Left kidney (tissue), 2 donors: ENCODE results near the gene SAP30BP. TPM values are rescaled to one million over a fixed set of nuclear protein-coding genes. Genes with fewer than 3 reads are reported as not detected.
"Not testable (repeated sequence)": the region's sequence is repeated elsewhere in the genome, so short reads cannot be mapped to it uniquely, and the experiment has no call there.

Experiments
- DNase-seq: peaks from one replicate; pipeline ENCODE4 v3.0.0-alpha.2; 2013
- polyA plus RNA-seq: library from polyadenylated mRNA; unstranded; fragments of 120-200 nt; gene quantifications from one replicate; pipeline ENCODE4 v1.2.1, GENCODE V29; 2013; ENCODE audit not compliant: insufficient read length

SAP30BP gene
- polyA plus RNA-seq, 1 donor = 102 TPM

DNA sequence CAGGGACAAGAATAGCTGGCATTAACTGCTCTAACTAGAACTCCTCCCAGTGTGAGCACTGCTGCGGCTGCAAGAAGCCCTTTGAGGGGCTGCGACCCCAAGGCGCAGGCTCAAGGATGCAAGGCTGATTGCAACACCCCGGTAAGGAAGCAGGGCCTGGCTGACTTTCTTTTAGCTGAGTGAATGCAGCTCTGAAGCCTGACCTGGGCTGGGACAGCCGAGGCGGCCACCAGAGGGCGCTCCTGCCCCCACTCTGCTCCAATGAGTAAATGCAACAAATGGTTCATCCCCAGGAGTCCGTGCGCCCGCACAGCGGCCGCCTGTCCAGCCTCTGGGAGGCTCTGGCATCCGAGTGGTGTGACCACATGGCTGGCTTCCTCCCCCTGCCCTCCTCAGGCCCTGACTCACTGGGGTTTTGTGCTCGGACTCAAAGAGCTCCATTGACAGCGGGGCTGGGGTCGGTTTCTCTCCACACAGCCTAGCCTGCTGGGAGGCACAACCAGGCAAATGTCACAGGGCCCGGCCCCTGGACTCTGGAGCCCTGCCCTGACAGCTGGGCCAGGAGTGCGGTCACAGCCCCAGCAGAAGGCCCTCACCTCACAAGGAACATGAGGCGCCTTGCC, 34.2 kb upstream of the SAP30BP start, which contains the start of gene SMIM5:
Gene SMIM5 (plus strand): TSS at position 572 of the 623 bp plus-strand sequence. CDS start 6,768 bp downstream, outside the sequence.
- DNase-seq = peak; percentile 72

DNA sequence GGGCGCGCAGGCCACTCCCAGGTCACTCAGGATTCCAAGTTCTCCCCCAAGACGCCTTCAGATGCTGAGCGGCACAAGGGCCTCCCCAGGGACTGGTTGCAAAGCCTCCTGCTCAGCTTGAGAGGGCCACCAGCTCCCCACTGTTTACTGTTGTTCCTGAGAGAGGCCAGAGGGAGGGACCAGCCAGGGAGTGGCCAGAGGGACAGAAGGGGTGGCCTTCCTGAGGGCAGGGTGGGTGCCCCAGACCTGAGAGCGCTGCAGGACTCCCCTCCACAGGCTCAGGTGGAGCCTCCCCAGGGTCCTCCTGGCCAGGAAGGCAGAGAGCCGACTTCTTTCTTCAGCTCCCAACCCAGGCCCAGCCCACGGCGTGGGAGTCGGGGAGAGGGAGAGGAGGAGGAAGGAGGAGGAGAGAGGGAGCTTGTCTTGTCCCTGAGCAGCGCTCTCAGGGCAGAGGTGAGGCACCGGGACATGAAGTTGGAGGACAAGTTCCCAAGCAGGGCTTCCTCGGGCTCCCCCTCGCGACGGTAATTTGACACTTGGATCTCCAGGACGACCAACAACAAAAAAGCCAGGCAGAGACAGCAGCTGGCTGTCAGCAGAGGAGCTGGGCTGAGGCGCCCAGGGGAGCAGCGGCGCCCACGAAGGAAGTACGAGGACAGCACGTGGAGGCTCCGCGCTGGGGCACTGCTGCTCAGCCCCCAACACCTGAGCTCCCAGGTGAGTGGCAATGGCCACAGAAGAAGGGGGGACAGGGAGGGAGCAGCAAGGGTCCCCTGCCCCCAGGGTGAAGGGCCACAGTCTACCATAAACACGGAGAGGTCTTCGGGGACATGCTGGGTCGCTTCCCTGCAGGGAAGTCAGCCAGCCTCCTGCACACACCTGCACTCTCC, 33.4 kb upstream of the SAP30BP start:
- DNase-seq = peak; percentile 98

DNA sequence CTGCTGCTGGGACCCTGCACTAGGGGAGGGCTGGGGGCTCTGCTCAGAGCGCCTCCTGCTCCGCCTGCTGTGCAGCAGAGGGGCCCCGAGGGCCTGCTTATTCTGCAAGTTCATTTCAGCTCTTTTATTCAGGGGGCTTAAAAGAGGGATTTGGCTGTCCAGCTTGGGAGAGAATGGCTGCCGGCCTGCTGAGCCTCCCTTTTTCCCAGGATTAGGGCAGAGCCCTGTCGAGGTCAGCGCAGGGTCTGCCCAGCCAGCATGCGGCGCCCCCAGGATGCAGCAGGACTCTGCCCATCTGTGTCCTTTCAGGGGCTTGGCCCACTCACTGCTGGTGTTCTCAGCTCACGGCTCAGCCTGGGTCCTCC, 32.8 kb upstream of the SAP30BP start:
- DNase-seq = no peak

DNA sequence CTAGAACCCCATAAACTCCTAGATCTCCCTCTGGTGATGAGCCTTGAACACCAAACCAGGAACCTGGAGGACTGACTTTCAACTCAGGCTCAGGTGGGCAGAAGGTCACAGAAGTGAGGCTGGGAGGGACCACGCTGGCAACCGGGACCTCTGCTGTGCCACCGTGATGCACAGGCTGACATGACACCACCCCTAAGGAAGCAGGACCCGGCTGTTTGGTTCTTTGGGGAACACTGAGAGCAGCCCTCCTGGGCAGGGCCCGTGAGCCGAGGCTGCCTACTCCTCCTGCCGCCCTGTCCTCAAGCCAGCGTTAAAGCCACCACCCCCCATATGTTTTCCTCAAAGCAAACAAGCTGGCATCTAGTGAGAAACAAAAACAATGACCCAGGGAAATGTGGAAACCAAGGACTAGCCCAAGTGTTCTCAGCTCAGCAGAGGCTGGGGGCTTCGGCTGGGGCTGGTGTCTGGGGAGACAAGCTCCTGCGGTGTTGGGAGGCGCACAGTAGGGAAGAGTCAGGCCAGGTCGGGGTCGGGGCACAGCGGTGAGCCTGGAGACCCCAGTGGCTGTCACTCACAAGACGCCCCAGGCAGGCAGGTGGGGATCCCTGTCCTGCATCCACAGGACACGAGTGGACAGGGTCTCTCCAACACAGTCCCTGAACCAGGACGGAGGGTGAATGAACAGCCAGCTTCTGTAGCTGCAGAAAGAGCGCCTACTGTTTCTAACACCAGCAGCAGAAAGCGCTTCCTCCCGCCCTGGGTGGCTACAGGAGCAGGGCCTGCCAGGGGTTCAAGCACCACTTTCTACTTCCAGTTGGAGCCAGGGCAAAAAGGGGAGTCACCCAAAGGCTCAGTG, 32.2 kb upstream of the SAP30BP start:
- DNase-seq = no peak

DNA sequence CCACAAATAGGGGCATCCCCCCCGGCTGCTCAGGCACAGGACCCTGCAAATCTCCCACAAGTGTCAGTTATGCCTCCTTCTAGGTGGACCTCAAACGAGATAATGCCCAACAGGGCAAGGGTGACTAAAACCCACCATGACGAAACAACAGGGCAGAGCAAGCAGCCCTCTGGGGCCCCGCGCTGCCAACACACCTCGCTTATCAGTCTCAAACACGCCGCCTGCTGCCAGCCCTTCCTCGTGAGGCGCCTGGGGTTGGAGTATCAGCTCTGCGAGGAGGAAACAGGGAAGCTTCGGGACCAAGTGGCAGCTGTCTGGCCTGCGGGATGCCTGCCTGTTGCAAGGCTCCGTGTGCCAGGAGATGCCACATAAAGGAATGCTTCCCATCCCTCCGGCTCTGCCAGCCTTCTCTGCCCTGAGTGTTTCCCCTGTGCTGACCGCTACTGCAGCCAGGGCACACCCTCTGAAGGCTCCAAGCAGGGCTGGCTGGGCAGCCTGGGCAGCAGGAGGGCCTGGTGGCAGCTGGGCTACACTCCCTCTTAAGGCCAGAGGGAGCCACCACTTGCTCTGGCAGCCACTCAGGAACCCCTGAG, 31.4 kb upstream of the SAP30BP start:
- DNase-seq = no peak

DNA sequence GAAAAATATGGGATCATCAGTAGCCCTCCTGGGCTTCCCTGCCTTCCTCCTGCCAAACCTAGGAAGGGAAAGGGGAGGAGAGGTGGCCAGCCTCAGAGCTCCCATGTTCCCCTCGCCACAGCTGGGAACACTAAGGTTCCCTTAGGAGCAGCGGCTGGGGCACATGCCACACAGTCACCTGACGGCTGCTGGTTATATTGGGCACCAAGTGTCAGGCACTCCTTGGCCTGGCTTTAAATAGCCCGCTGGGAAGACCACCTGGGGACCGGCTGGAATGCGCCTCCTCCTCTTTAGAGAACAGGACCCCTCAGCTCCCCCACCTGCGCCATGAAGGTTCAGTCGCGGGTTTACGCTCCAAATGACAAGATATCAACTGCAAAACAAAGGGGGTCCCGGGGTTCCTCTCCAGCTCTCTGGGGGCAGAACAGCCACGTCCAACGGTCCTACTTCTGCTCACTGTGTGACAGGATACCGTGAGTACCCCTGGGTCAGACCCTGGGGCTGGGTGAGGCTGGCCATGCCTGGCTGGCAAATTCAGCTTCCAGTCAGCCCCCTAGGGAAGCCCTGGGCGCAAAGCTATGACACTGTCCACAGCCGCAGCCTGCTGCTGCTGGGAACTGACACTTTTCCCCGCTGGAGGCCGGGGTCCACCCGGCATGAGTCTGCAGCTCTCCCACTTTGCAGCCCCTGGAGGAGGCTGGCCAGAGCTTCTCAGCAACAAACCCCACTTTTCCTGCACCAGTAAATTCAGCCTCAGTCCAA, 30.6 kb upstream of the SAP30BP start:
- no peak for DNase-seq

DNA sequence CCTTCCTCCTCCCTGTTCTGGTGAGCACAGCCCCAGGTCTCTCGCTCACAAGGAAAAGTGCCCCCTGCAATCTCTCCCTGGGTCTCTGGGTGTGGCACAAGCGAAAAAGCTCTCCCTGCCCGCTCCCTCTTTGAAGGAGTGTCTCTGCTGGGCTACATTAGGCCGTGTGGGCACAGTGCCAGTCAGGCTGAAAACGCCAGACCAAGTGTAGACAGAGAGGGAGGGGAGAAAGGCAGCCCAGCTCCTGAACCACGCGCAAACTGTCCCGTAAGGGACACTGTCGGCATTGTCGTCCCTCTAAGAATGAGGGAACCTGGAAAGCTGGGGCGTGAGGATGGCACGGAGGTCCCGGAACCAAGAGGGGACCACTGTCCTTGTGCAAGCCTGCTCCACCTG, 30.0 kb upstream of the SAP30BP start:
- no peak for DNase-seq

DNA sequence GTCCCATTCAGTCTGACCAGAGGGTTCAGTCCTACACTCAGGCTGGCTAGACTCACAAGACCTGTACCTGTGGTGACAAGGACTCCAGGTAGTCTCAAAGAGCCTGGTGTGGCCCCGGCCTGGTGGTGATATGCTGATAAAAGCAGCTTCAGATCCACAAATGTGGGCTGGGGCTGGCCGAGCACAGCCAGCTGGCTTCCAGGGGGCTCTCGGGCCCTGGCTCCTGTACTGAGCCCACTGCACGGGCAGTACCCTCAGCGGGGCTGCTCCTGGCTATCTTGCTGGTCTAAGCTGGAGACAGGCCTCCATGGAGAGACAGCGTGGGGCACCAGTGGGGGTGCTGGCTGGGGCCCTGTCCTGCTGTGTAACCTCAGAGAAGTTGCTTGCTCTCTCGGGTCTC, 29.6 kb upstream of the SAP30BP start:
- DNase-seq = no peak

DNA sequence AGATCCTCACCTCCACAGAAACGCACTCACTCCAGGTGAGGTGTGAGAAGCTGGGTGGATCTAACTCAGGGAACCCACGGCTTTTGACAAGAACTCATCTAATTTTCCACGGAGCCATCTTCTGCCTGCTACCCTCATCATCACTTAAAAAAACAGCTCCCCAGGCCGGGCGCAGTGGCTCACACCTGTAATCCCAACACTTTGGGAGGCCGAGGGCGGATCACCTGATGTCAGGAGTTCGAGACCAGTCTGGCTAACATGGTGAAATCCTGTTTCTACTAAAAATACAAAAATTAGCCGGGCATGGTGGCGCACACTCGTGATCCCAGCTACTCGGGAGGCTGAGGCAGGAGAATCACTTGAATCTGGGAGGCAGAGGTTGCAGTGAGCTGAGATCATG, 29.1 kb upstream of the SAP30BP start:
- DNase-seq = not testable (repeated sequence)

DNA sequence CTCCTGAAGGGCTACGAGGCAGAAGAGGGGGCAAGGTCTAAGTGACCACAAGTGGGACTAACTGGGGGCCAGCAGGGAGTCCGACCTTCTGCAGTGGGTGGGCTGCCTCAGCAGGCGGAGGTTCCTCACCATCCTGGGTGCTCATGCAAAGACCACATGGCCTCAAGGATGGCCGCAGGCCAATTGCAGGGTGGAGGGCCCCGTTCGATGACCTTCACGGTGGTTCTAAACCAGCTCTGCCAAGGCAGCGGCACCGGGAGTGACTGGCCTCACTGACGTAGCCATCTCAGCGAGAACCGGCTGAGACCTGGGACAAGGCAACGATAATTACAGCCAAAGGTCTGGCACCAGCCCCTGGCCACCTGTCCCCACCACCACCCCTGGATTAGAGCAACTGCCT, 28.2 kb upstream of the SAP30BP start:
- no peak for DNase-seq

DNA sequence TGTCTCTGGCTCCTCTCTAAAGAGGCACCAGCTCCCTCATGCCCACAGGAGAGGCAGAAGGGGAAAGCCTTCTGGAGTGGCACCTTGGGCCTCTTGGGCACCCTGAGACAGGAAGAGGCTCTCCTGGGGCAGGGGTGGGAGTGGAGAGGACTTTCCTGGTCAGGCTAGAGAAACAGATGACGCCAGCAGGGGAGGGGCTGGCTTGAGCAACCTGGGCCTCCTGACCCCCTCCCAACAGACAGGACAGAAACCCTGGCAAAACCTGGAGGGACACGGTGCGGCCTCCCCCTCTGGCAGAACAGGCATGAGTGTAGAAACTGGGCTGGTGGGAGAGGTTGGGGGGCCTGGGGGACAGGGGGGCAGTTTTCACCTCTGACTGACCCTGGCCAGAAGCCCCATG, 27.8 kb upstream of the SAP30BP start:
- DNase-seq = no peak

DNA sequence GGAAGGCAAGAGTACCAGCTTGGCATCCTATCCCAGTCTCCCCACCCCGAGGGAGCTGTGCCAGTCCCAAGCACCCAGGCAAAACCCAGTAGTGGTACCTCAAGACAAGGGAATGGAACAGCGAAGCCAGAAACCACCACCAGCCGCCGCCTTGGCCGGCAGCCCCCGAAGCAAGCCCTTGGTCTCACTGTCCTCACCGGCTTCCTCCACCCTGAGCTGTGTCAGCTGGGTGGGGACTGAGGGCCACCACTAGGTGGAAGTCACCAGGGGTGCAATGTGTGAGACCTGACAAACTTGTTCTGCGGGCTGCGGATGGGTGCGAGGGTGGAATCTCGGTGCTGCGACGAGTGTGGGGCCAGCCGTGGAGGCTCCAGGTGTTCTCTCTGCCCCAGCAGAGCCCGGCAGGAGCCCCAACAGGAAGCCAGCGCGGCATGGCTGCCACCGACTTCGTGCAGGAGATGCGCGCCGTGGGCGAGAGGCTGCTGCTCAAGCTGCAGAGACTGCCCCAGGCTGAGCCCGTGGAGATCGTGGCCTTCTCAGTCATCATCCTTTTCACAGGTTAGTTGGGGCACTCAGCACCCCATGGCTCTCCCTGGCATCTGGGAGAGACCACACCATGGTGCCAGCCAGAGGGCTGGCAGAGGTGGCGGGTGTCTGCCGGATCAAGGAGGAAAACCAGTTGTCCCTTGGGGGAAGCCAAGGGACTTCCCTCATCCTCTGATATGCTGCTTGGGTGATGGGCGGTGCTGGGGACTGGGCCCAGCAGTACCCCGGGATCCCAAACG, 27.2 kb upstream of the SAP30BP start:
- no peak for DNase-seq

DNA sequence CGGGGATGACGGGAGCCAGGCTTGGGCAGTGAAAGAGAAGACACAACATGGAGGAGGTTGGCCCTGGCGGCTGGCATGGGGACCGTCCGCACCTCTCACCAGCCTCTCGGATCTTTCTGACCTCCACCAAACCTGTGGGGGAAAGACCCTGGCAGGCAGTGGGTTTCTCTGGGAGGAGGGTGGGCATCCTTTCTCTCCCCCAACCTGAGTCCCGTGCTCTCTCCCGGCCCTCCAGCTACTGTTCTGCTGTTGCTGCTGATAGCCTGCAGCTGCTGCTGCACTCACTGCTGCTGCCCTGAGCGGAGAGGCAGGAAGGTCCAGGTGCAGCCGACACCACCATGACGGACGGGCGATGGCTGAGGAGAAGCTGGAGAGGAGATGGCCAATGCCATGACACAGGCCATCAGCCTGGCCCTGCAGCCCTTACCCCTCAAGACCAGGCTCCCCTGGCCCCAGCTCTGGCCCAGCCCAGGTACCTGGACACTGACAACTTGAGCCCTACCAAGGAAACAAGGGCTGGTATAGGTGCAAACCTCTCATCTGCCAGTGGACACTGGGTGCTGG, 26.5 kb upstream of the SAP30BP start:
- no peak for DNase-seq

DNA sequence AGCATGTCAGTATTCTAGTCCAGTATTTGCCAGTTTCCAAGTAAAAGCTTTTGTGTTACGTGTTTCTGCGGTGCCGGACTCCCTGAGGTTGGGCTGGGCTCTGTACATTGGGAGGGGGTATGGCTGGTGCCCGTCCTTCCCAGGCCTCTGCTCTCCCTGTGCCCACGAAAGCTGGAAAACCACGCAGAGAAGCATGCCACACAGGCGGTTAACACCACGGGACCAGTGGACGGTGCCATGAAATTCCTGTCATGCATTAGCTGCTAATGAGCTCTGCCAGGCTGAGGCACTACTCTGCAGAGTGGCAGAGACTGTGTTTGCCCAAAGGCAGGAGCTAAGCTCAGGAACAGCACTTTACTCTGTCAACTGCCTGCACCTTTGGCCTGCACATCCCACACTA, 25.8 kb upstream of the SAP30BP start:
- no peak for DNase-seq

DNA sequence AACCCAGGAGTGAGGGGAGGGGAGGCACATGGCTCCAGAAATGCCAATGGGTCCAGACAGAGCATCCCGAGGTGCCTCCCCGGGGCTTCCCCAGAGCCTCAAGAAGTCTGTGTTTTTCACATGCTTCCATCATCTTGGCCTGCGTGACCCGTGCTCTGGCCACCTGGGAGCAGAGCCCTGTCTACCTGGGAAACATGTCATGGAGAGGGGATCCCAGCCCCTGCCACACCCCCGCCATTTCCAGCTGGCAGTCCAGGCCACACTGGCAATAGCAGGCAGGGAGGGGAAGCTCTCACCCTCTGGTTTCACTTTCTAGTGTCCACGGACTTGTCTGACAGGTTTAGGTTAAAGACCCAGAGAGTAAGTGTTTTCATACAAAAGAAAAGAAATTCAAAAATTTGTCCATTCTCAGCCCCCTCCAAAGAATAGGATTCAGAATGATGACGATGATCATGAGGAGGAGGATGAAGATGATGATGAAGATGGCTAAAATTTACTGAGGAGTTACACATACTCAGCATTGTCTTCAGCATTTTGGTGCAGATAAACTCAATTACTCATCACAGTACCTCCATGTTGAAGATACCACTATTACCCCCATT, 24.9 kb upstream of the SAP30BP start:
- no peak for DNase-seq

DNA sequence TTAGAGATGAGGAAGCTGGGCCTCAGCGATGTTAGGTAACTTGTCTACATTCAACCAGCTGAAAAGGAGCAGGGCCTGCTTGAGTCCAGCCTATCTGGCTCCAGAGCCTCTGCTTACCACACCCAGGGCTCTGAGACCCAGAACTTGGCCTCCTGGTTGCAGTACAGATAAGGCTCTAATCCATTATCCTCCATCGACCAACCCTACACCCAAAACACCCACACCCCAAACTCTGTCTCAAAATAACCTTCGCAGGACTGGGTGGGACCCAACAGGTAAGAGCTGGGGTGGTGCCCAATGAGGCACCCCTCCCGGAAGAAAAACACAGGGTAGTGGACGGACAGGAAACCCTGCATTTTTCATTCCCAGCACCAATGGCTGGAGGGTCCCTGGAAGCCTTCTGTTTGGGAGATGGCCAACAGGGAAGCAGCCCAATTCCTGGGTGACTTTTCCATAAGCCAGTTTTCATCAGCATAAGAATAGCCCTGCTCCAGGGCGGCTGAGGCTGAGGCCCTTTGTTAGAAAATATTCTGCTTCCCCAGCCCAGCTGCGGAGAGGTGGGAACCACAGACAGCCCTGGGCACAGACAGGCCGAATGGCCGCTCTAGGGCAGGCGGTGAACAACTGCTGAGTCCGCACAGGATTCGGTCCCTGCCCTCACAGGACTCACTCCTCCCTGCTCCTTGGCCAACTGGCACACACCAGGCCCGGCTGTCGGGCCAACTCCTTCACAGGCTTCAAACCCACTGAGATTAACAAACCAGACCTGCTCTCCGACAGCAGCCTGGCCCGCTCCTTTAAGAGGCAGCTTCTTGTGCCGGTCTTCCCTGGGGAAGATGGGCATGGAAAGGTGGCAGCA, 24.1 kb upstream of the SAP30BP start:
- DNase-seq = no peak

DNA sequence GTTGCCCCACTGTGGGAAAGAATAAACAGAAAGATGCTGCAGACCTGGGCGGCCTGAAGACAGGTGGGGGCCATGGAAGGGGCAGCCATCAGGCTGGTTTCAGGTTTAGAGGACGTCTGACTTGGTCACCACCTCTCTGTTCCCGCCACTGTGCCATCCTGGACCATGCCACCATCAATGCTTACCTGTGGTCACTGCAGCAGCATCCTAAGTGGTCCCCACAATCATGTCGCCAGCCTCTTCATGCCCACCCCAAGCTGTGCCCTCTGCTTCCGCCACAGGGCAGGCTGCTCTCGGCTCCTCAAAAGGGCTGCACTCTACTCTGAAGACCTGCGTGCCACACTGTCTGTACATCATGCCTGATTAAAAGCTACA, 23.5 kb upstream of the SAP30BP start:
- no peak for DNase-seq

DNA sequence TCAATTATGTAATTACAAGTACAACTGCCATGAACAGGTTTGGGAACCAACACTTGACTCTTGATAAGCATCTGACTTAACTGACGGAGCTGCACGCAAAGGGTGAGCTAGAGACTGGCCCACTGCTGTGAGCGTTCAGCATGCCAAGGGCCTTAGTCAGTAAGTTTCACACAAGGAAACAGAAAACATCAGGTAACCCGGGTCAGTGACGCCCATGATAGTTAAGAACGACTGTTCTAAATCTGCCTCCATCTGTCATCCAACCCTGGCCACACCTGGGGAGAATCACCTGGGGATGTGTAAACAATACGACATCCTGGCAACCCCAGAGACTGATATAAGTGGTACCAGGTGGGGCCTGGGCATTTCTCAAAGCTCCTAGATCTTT, 21.6 kb upstream of the SAP30BP start:
- DNase-seq = no peak
